Measurements from ENCODE around the gene ALG12. TPM values are rescaled to one million over a fixed set of nuclear protein-coding genes. Genes with fewer than 3 reads are reported as not detected.

The ALG12 gene
- total and polyA plus RNA-seq, 2 of the 13 experiments (the other 11 are each of a cell fraction or from before 2014, with no cell fraction given), result 7.8 to 15.8 TPM

DNA sequence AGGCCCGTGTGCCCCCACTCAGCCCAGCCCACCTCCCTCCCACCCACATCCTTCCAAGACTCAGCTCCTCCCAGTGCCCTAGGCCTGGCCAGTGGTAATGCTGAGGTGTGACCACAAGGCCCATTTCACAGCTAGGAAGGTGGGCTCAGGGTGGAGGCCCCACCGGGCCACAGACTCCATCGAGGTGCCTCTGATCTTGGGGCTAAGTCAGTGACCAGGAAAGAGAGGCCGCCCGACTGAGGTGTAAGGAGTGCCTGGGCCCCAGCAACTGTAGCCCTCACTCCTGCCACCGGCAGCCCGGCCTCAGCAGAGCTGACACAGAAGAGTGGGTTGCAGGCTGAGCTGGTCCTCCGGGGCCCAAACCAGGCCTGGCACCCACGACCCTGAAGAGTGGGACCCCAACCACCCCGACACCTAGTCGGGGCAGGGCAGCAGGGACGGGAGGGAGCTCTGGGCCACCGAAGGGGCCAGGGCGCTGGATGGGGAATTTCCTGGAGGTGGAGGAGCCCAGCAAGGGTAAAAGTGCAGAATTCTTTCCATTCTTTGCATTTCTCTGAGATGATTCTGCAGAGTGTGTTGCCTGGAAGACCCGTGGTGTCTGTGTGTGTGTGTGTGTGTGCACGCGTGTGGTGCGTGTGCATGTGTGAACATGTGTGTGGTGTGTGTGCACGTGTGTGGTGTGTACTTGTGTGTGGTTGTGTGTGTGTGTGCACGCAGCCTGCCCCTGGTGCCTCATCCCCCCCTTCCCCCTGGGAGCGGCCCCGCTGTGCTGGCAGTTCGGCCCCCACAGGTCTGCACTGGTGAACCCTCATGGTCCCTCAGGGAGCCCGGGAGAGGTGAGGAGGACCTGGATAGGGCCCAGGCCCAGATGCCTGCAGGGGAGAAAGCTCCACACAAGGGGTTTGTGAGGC is 34.0 kb upstream of the ALG12 start (continued):
- TF ChIP-seq ZBTB8A (CRISPR knock-in tag; IDR thresholded peaks at IDR 0.05; ENCODE audit: borderline replicate concordance, low read depth) (no peak), MYC (CRISPR knock-in tag; IDR thresholded peaks at IDR 0.05; ENCODE audit: borderline replicate concordance) (peak; percentile 61; the same call in 1 of the 2 replicates), SMAD3 (CRISPR knock-in tag; IDR thresholded peaks at IDR 0.05) (no peak), ATF7 (IDR thresholded peaks at IDR 0.05) (peak; percentile 58; the same call in 1 of the 2 replicates), ATF7 (CRISPR knock-in tag; IDR thresholded peaks at IDR 0.05) (peak; percentile 92), RXRA (CRISPR knock-in tag; IDR thresholded peaks at IDR 0.05) (no peak; the same call in 1 of the 2 replicates), ZFP1 (CRISPR knock-in tag; IDR thresholded peaks at IDR 0.05) (peak; percentile 61; the same call in 1 of the 2 replicates), ZNF569 (CRISPR knock-in tag; IDR thresholded peaks at IDR 0.05; ENCODE audit: borderline replicate concordance) (no peak), ZNF781 (CRISPR knock-in tag; IDR thresholded peaks at IDR 0.05; ENCODE audit: borderline replicate concordance, not compliant biosample characterization) (no peak), SIX4 (CRISPR knock-in tag; IDR thresholded peaks at IDR 0.05) (no peak), MIER2 (CRISPR knock-in tag; IDR thresholded peaks at IDR 0.05) (no peak), SIN3A (IDR thresholded peaks at IDR 0.05; ENCODE audit: borderline replicate concordance, low read depth, low read length) (no peak), ZNF747 (CRISPR knock-in tag; IDR thresholded peaks at IDR 0.05; ENCODE audit: borderline replicate concordance) (no peak), ZNF468 (CRISPR knock-in tag; IDR thresholded peaks at IDR 0.05) (no peak), EHMT2 (IDR thresholded peaks at IDR 0.05; ENCODE audit: borderline replicate concordance, low read depth, low read length) (no peak), MEIS1 (CRISPR knock-in tag; IDR thresholded peaks at IDR 0.05; ENCODE audit: borderline replicate concordance) (no peak)
- TF ChIP-seq, protein P1, sequence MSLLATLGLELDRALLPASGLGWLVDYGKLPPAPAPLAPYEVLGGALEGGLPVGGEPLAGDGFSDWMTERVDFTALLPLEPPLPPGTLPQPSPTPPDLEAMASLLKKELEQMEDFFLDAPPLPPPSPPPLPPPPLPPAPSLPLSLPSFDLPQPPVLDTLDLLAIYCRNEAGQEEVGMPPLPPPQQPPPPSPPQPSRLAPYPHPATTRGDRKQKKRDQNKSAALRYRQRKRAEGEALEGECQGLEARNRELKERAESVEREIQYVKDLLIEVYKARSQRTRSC (CRISPR knock-in tag; IDR thresholded peaks at IDR 0.05; ENCODE audit: low read depth), result no peak
- TF ChIP-seq, protein P2, sequence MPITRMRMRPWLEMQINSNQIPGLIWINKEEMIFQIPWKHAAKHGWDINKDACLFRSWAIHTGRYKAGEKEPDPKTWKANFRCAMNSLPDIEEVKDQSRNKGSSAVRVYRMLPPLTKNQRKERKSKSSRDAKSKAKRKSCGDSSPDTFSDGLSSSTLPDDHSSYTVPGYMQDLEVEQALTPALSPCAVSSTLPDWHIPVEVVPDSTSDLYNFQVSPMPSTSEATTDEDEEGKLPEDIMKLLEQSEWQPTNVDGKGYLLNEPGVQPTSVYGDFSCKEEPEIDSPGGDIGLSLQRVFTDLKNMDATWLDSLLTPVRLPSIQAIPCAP (CRISPR knock-in tag; IDR thresholded peaks at IDR 0.05; ENCODE audit: low read depth), result no peak
- TF ChIP-seq, protein P3, sequence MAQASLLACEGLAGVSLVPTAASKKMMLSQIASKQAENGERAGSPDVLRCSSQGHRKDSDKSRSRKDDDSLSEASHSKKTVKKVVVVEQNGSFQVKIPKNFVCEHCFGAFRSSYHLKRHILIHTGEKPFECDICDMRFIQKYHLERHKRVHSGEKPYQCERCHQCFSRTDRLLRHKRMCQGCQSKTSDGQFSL (CRISPR knock-in tag; IDR thresholded peaks at IDR 0.05), result no peak
- TF ChIP-seq, protein P4, sequence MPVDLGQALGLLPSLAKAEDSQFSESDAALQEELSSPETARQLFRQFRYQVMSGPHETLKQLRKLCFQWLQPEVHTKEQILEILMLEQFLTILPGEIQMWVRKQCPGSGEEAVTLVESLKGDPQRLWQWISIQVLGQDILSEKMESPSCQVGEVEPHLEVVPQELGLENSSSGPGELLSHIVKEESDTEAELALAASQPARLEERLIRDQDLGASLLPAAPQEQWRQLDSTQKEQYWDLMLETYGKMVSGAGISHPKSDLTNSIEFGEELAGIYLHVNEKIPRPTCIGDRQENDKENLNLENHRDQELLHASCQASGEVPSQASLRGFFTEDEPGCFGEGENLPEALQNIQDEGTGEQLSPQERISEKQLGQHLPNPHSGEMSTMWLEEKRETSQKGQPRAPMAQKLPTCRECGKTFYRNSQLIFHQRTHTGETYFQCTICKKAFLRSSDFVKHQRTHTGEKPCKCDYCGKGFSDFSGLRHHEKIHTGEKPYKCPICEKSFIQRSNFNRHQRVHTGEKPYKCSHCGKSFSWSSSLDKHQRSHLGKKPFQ (CRISPR knock-in tag; IDR thresholded peaks at IDR 0.05; ENCODE audit: insufficient replicate concordance), result peak; percentile 87
- TF ChIP-seq, protein P5, sequence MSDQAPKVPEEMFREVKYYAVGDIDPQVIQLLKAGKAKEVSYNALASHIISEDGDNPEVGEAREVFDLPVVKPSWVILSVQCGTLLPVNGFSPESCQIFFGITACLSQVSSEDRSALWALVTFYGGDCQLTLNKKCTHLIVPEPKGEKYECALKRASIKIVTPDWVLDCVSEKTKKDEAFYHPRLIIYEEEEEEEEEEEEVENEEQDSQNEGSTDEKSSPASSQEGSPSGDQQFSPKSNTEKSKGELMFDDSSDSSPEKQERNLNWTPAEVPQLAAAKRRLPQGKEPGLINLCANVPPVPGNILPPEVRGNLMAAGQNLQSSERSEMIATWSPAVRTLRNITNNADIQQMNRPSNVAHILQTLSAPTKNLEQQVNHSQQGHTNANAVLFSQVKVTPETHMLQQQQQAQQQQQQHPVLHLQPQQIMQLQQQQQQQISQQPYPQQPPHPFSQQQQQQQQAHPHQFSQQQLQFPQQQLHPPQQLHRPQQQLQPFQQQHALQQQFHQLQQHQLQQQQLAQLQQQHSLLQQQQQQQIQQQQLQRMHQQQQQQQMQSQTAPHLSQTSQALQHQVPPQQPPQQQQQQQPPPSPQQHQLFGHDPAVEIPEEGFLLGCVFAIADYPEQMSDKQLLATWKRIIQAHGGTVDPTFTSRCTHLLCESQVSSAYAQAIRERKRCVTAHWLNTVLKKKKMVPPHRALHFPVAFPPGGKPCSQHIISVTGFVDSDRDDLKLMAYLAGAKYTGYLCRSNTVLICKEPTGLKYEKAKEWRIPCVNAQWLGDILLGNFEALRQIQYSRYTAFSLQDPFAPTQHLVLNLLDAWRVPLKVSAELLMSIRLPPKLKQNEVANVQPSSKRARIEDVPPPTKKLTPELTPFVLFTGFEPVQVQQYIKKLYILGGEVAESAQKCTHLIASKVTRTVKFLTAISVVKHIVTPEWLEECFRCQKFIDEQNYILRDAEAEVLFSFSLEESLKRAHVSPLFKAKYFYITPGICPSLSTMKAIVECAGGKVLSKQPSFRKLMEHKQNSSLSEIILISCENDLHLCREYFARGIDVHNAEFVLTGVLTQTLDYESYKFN (CRISPR knock-in tag; conservative IDR thresholded peaks at IDR 0.05), result peak; percentile 84
